AG04450 (cell line): ENCODE data around the gene XKR7. TPM values are rescaled to one million over a fixed set of nuclear protein-coding genes. Genes with fewer than 3 reads are reported as not detected.

Source experiments
- CTCF ChIA-PET: fragments of 300-600, 350-600 bp; formaldehyde crosslinking; extraction: SDS; loops from one replicate; lab custom pipeline; 2022; ENCODE audit warnings: antibody characterized with exemption, inconsistent platforms; lab: Charles Lee
- POLR2A ChIA-PET: fragments of 350-600 bp; formaldehyde crosslinking; extraction: SDS; loops from one replicate; lab custom pipeline; 2021; ENCODE audit warnings: antibody characterized with exemption, inconsistent platforms; lab: Yijun Ruan, JAX
- DNase-seq: peaks from one replicate; pipeline ENCODE4 v3.0.0-alpha.2; 2011; ENCODE audit warnings: low read depth, low spot score
- H3K27ac ChIP-seq: one replicate; pipeline ENCODE4 v1.5.1; 2012; ENCODE audit warnings: low read depth, low read length, control low read depth
- H3K27me3 ChIP-seq: one replicate; pipeline ENCODE4 v1.6.0; 2012; ENCODE audit warnings: low read length; ENCODE audit not compliant: control insufficient read depth, insufficient read depth
- H3K4me3 ChIP-seq: 2 replicates; pipeline ENCODE4 v1.5.1; 2011; ENCODE audit warnings: mild to moderate bottlenecking, low read depth, low read length, control low read depth
- H3K9me3 ChIP-seq: 2 replicates; pipeline ENCODE4 v1.5.1; 2012; ENCODE audit warnings: low read length; ENCODE audit not compliant: control insufficient read depth, insufficient read depth
- polyA plus RNA-seq: library from polyadenylated mRNA; depleted of rRNA; stranded (reverse); fragments of >200 nt; gene quantifications from 2 replicates; pipeline ENCODE4 v1.2.3, GENCODE V29; 2011
- TF ChIP-seq, protein P1 (sequence below): IDR thresholded peaks from 2 replicates; pipeline ENCODE4 v1.5.1; 2011; ENCODE audit warnings: low read depth, low read length, control low read depth, inconsistent platforms

The XKR7 gene
- polyA plus RNA-seq, 1 experiment, result not detected

DNA sequence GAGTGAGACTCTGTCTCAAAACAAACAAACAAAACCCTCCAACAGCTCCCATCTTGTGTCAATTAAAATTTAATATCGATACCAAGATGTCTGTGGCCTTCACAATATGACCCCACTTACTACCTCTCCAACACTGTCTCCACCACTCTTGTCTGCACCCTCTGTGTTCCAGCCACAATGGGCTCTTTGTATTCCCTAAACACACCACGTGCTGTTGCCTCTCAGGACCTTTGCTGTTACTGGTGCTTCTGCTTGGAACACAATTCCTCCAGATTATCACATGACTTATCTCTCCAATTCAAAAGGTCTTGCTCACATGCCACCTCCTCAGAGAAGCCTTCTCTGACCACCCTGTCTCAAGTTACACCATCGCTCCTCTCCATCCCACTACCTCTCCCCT is 78.0 kb downstream of the XKR7 start:
- POLR2A ChIA-PET, result no interaction called here
- TF ChIP-seq, protein P1, sequence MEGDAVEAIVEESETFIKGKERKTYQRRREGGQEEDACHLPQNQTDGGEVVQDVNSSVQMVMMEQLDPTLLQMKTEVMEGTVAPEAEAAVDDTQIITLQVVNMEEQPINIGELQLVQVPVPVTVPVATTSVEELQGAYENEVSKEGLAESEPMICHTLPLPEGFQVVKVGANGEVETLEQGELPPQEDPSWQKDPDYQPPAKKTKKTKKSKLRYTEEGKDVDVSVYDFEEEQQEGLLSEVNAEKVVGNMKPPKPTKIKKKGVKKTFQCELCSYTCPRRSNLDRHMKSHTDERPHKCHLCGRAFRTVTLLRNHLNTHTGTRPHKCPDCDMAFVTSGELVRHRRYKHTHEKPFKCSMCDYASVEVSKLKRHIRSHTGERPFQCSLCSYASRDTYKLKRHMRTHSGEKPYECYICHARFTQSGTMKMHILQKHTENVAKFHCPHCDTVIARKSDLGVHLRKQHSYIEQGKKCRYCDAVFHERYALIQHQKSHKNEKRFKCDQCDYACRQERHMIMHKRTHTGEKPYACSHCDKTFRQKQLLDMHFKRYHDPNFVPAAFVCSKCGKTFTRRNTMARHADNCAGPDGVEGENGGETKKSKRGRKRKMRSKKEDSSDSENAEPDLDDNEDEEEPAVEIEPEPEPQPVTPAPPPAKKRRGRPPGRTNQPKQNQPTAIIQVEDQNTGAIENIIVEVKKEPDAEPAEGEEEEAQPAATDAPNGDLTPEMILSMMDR, result no peak
- Histone ChIP-seq H3K9me3 (no peaks in the 10 kb centered on the region), H3K27me3 (peaks cover 39% of the 10 kb centered on the region), H3K27ac (no peak overlapping the region), H3K4me3 (no peak overlapping the region)
- DNase-seq, result no peak
- CTCF ChIA-PET, result interaction anchor here (1.6 kb wide), 1 partner anchor 15 kb away, joined by 6 read pairs; no protein-coding TSS in a partner anchor

DNA sequence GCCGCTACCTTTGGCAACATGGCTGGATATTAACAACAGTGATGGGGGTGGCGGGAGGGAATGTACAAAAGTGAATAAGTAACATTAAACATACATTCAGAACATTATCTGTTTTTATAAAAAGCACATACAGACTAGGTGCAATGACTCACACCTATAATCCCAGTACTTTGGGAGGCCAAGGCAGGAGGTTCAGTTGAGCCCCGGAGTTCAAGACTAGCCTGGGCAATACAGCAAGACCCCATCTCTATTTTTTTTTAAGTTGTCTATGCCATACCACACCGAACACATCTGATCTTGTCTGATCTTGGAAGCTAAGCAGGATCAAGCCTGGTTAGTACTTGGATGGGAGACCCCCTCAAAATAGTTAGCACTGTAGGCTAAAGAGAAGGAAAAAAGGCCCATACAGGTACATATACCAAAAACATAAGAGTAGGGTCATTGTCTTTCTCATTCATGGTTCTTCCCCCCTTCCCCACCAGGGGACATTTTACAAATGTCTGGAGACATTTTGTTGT is 82.4 kb downstream of the XKR7 start:
- TF ChIP-seq, protein P1, result no peak
- peaks cover 52% of the 10 kb centered on the region for H3K27me3 ChIP-seq

DNA sequence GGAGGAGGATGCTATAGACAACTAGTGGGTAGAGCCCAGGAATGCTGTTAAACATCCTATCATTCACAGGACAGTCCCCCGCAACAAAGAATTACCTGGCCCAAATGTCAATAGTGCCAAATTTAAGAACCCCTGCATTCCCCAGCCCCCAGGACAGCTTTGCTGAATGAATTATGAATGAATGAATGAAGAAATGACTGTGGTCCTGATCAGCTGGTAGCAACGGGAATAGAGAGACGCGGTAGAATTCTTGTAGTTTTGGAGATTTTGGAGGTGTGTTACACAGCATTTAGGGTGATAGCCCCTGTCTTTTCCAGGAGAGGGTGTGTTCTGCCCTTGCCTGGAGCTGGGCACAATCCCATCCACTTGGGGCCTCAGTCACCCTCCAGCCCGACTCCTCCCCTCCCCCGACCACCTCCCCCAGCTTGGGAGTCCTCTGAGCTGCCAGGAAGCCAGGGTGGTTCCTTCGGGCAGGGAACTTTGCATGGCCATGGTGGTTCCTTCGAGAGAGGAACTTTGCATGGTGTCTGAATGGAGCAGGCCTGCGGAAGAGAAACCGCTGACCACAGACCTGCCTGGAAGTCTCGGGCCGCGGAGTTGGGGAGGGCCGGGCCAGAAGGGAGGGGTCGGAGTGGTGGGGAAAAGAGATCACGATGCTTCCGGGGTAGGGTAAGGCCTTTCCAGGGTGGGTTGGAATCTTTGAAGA is 83.1 kb downstream of the XKR7 start:
- TF ChIP-seq, protein P1, result no peak
- ChIA-PET CTCF (interaction anchor here (0.6 kb wide), 1 partner anchor 198 kb away, joined by 3 read pairs; no protein-coding TSS in a partner anchor), POLR2A (no interaction called here)
- Histone ChIP-seq H3K27ac (no peak overlapping the region), H3K27me3 (peaks cover 50% of the 10 kb centered on the region), H3K4me3 (no peak overlapping the region), H3K9me3 (no peaks in the 10 kb centered on the region; the same call in 1 of the 2 replicates)
- no peak for DNase-seq

More for the DNA sequence above, 82.4 kb downstream of the XKR7 start:
- no peak for DNase-seq
- Histone ChIP-seq H3K4me3 (no peak overlapping the region), H3K27ac (no peak overlapping the region), H3K9me3 (no peaks in the 10 kb centered on the region; the same call in 1 of the 2 replicates)
- ChIA-PET CTCF (no interaction called here), POLR2A (no interaction called here)

DNA sequence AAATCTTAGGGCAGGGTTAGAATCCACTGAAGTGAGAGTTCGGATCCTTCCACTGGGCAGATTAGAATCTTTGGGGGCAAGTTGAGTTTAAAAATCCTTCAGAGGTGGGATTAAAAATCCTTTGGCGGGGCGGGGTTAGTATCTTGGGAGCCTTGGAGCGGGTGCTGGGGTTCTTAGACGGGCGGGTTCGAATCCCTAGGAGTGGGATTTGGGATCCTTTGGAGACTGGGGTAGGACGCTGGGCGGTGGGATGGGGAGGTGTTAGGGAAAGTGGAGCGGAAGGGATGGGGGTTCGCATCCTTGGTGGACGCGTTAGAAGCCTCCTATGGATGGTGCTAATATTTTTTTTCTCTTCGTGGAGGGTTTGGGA is 83.8 kb downstream of the XKR7 start:
- DNase-seq, result no peak
- Histone ChIP-seq H3K27me3 (peaks cover 50% of the 10 kb centered on the region), H3K27ac (no peak overlapping the region), H3K4me3 (no peak overlapping the region), H3K9me3 (no peaks in the 10 kb centered on the region; the same call in 1 of the 2 replicates)
- TF ChIP-seq, protein P1, result no peak
- CTCF ChIA-PET, result interaction anchor here (0.6 kb wide), 1 partner anchor 199 kb away, joined by 3 read pairs; no protein-coding TSS in a partner anchor
- POLR2A ChIA-PET, result no interaction called here
